HG03432 (cell line): ENCODE results near the gene KRT74.

Experiments
- ATAC-seq: cut with Tn5 transposase; IDR thresholded peaks from one replicate; pipeline ENCODE4 v1.9.1; 2021; ENCODE audit warnings: mild to moderate bottlenecking, moderate library complexity; ENCODE audit not compliant: unreplicated experiment

KRT74 gene

GRCh38 chr12:52573743-52574142, at the start of gene KRT74:
Gene KRT74 (minus strand): TSS chr12:52573843. CDS start chr12:52573777, 66 bp downstream.
- no peak for ATAC-seq

- no peak for ATAC-seq
These were observed 48.7 kb upstream of the KRT74 start for GRCh38 chr12:52622349-52622748.

- ATAC-seq, result no peak
These were observed 45.2 kb upstream of the KRT74 start for GRCh38 chr12:52618866-52619265.

- no peak for ATAC-seq
These were observed 44.6 kb upstream of the KRT74 start, which contains the start of gene KRT73 for GRCh38 chr12:52618216-52618615. Gene KRT73 (minus strand): TSS chr12:52618559. CDS start chr12:52618524, 35 bp downstream.

GRCh38 chr12:52617403-52617785, 43.8 kb upstream of the KRT74 start:
- ATAC-seq, result no peak

GRCh38 chr12:52616680-52617402, 43.2 kb upstream of the KRT74 start:
- ATAC-seq, result no peak

GRCh38 chr12:52615912-52616311, 42.3 kb upstream of the KRT74 start:
- no peak for ATAC-seq

GRCh38 chr12:52615208-52615868, 41.7 kb upstream of the KRT74 start:
- ATAC-seq, result no peak

- ATAC-seq, result no peak
These were observed 41.0 kb upstream of the KRT74 start for GRCh38 chr12:52614381-52615207.

GRCh38 chr12:52613384-52614030, 39.9 kb upstream of the KRT74 start:
- no peak for ATAC-seq

- no peak for ATAC-seq
These were observed 39.1 kb upstream of the KRT74 start for GRCh38 chr12:52612431-52613383.

- no peak for ATAC-seq
These were observed 37.4 kb upstream of the KRT74 start for GRCh38 chr12:52611080-52611468.

- no peak for ATAC-seq
These were observed 35.4 kb upstream of the KRT74 start for GRCh38 chr12:52608826-52609630.

- no peak for ATAC-seq
These were observed 34.5 kb upstream of the KRT74 start for GRCh38 chr12:52608161-52608560.

GRCh38 chr12:52607314-52607713, 33.7 kb upstream of the KRT74 start:
- no peak for ATAC-seq

GRCh38 chr12:52606581-52607218, 33.1 kb upstream of the KRT74 start:
- ATAC-seq, result no peak

GRCh38 chr12:52606096-52606495, 32.5 kb upstream of the KRT74 start:
- ATAC-seq, result no peak

GRCh38 chr12:52605542-52605941, 31.9 kb upstream of the KRT74 start:
- ATAC-seq, result no peak

GRCh38 chr12:52604859-52605258, 31.2 kb upstream of the KRT74 start:
- no peak for ATAC-seq
